ENCODE data around the gene GMDS.

DNA sequence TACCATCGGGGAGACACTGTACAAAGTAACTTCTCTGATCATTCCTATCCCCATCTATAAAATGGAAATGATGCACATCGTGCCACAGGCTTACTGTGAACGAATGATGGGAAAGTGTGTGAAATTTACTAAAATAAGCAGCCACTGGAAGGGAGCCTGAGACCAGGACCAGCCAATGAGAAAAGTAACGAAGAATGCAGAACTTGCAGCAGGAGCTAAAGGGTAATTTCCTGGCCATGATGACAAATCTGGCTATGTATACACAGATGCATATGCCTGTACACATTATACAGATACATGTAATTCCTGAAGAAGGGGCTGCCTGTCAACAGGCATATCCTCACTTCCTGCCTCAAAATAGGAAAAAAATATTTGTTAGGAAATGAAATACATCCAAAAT lies 47.4 kb downstream of the GMDS start:
- TF ChIP-seq, protein P1, sequence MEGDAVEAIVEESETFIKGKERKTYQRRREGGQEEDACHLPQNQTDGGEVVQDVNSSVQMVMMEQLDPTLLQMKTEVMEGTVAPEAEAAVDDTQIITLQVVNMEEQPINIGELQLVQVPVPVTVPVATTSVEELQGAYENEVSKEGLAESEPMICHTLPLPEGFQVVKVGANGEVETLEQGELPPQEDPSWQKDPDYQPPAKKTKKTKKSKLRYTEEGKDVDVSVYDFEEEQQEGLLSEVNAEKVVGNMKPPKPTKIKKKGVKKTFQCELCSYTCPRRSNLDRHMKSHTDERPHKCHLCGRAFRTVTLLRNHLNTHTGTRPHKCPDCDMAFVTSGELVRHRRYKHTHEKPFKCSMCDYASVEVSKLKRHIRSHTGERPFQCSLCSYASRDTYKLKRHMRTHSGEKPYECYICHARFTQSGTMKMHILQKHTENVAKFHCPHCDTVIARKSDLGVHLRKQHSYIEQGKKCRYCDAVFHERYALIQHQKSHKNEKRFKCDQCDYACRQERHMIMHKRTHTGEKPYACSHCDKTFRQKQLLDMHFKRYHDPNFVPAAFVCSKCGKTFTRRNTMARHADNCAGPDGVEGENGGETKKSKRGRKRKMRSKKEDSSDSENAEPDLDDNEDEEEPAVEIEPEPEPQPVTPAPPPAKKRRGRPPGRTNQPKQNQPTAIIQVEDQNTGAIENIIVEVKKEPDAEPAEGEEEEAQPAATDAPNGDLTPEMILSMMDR (optimal IDR thresholded peaks at IDR 0.05 in 1 of 3, IDR thresholded peaks at IDR 0.05 in 1 of 3, conservative IDR thresholded peaks at IDR 0.05 in 1 of 3; ENCODE audit: extremely low read depth in 1 of 3, insufficient read depth in 2 of 3, low read length in 3 of 3) = no peak
- no peak for TF ChIP-seq EZH2 (IDR thresholded peaks at IDR 0.05; ENCODE audit: low read length)

Data from keratinocyte (primary cell).